IMR-90 (cell line): ENCODE data around the gene SDHB. TPM values are rescaled to one million over a fixed set of nuclear protein-coding genes. Genes with fewer than 3 reads are reported as not detected.

Experiments used
- ATAC-seq: fragments of 200-7000 bp; cut with Tn5 transposase; 2 replicates; pipeline ENCODE4 v1.9.1; 2020; ENCODE audit warnings: low read depth, mild to moderate bottlenecking, moderate library complexity
- BruUV-seq: library from RNA; stranded (reverse); fragments of 400-500 nt; replicated peaks from 2 replicates; lab custom pipeline; 2021; lab: Mats Ljungman, UMichigan
- CTCF ChIA-PET: fragments of 300-600 bp; formaldehyde crosslinking; extraction: SDS; loops from one replicate; lab custom pipeline; 2021; ENCODE audit warnings: antibody characterized with exemption; lab: Yijun Ruan, JAX
- POLR2A ChIA-PET: fragments of 300-600 bp; sonication (Branson Sonifier 250); formaldehyde crosslinking; loops from one replicate; lab custom pipeline; 2022; ENCODE audit warnings: antibody characterized with exemption; ENCODE audit not compliant: unreplicated experiment; lab: Charles Lee
- DNase-seq: peaks from one replicate; pipeline ENCODE4 v3.0.0; 2013
- H2AFZ ChIP-seq: replicated peaks from 2 replicates; pipeline ENCODE3; 2013; ENCODE audit warnings: low read length, mild to moderate bottlenecking; ENCODE audit not compliant: poor library complexity
- H2AK5ac ChIP-seq: 2 replicates; pipeline ENCODE4 v1.6.1; 2013; ENCODE audit warnings: low read depth, low read length, inconsistent platforms
- H2AK9ac ChIP-seq: replicated peaks from 2 replicates; pipeline ENCODE3; 2013; ENCODE audit warnings: mild to moderate bottlenecking, low read depth, low read length, moderate library complexity; ENCODE audit not compliant: poor library complexity
- H2BK120ac ChIP-seq: 2 replicates; pipeline ENCODE4 v1.6.1; 2013; ENCODE audit warnings: low read depth, low read length, inconsistent platforms
- H2BK15ac ChIP-seq: 3 replicates; pipeline ENCODE4 v1.6.1; 2013; ENCODE audit warnings: low read depth, low read length, inconsistent platforms
- H2BK20ac ChIP-seq: 2 replicates; pipeline ENCODE4 v1.6.1; 2013; ENCODE audit warnings: low read depth, mild to moderate bottlenecking, inconsistent platforms, low read length, moderate library complexity
- H2BK5ac ChIP-seq: 2 replicates; pipeline ENCODE4 v1.6.1; 2013; ENCODE audit warnings: mild to moderate bottlenecking, low read depth, low read length, inconsistent platforms; ENCODE audit not compliant: poor library complexity, severe bottlenecking
- H3K14ac ChIP-seq: replicated peaks from 2 replicates; pipeline ENCODE4 v1.6.1; 2013; ENCODE audit warnings: low read depth, low read length, inconsistent platforms
- H3K18ac ChIP-seq: 2 replicates; pipeline ENCODE4 v1.6.1; 2013; ENCODE audit warnings: low read depth, low read length, control low read depth
- H3K23ac ChIP-seq: 2 replicates; pipeline ENCODE4 v1.6.1; 2013; ENCODE audit warnings: low read depth, low read length, inconsistent platforms
- H3K27ac ChIP-seq: 2 replicates; pipeline ENCODE4 v1.5.1; 2013; ENCODE audit warnings: mild to moderate bottlenecking, control low read depth, low read length; ENCODE audit not compliant: insufficient read depth
- H3K27me3 ChIP-seq: 2 replicates; pipeline ENCODE4 v1.6.1; 2013; ENCODE audit warnings: low read length; ENCODE audit not compliant: control insufficient read depth, insufficient read depth
- H3K36me3 ChIP-seq: 2 replicates; pipeline ENCODE4 v1.6.1; 2013; ENCODE audit warnings: low read length, mixed read lengths; ENCODE audit not compliant: control insufficient read depth, insufficient read depth
- H3K4ac ChIP-seq: 2 replicates; pipeline ENCODE4 v1.6.1; 2013; ENCODE audit warnings: low read depth, low read length, inconsistent platforms
- H3K4me1 ChIP-seq: 2 replicates; pipeline ENCODE4 v1.6.1; 2013; ENCODE audit warnings: low read length, mixed read lengths; ENCODE audit not compliant: control insufficient read depth, insufficient read depth
- H3K4me2 ChIP-seq: 2 replicates; pipeline ENCODE4 v1.6.1; 2013; ENCODE audit warnings: low read depth, mild to moderate bottlenecking, control low read depth, low read length, moderate library complexity
- H3K4me3 ChIP-seq: 2 replicates; pipeline ENCODE4 v1.5.1; 2013; ENCODE audit warnings: low read depth, mild to moderate bottlenecking, control low read depth, low read length, moderate library complexity; ENCODE audit not compliant: insufficient read depth
- H3K56ac ChIP-seq: 2 replicates; pipeline ENCODE4 v1.6.1; 2013; ENCODE audit warnings: low read length, inconsistent platforms; ENCODE audit not compliant: insufficient read depth; ENCODE audit errors: extremely low read depth
- H3K79me1 ChIP-seq, 2 experiments: 2 replicates each; pipeline ENCODE4 v1.6.1; 2013; ENCODE audit warnings: low read length in 2 of 2, inconsistent platforms in 1 of 2, low read depth in 1 of 2
- H3K9ac ChIP-seq: 2 replicates; pipeline ENCODE4 v1.6.1; 2013; ENCODE audit warnings: low read depth, low read length, control low read depth
- H3K9me1 ChIP-seq: 2 replicates; pipeline ENCODE4 v1.6.1; 2013; ENCODE audit warnings: low read length, inconsistent platforms; ENCODE audit not compliant: insufficient read depth
- H3K9me3 ChIP-seq: 2 replicates; pipeline ENCODE4 v1.6.1; 2013; ENCODE audit warnings: low read length; ENCODE audit not compliant: control insufficient read depth, insufficient read depth
- H4K20me1 ChIP-seq: 2 replicates; pipeline ENCODE4 v1.6.1; 2013; ENCODE audit warnings: low read length, inconsistent platforms; ENCODE audit not compliant: insufficient read depth
- H4K5ac ChIP-seq: 2 replicates; pipeline ENCODE4 v1.6.1; 2013; ENCODE audit warnings: mild to moderate bottlenecking, low read depth, low read length, control low read depth
- H4K8ac ChIP-seq, 2 experiments: 2 replicates each; pipeline ENCODE4 v1.6.1; 2013; ENCODE audit warnings: low read depth in 2 of 2, low read length in 2 of 2, control low read depth in 1 of 2, inconsistent platforms in 1 of 2
- H4K91ac ChIP-seq: 2 replicates; pipeline ENCODE4 v1.6.1; 2013; ENCODE audit warnings: low read depth, low read length, inconsistent platforms; ENCODE audit not compliant: insufficient read depth
- BHLHE40 ChIP-seq: fragments of 150-350 bp; IDR thresholded peaks from 2 replicates; pipeline ENCODE4 v1.6.1; 2016; ENCODE audit warnings: mild to moderate bottlenecking, low read depth, low read length
- CEBPB ChIP-seq: IDR thresholded peaks from 2 replicates; pipeline ENCODE4 v1.6.1; 2012; ENCODE audit warnings: low read depth, low read length, improper control_type of control experiment
- FOS ChIP-seq: fragments of 150-350 bp; IDR thresholded peaks from 2 replicates; pipeline ENCODE4 v1.6.1; 2016; ENCODE audit warnings: low read depth, low read length
- MXI1 ChIP-seq: IDR thresholded peaks from 2 replicates; pipeline ENCODE4 v1.6.1; 2012; ENCODE audit warnings: low read depth, mild to moderate bottlenecking, low read length, moderate library complexity, borderline replicate concordance
- POLR2A ChIP-seq: IDR thresholded peaks from 2 replicates; pipeline ENCODE4 v1.6.1; 2012; ENCODE audit warnings: mild to moderate bottlenecking, low read depth, low read length
- WGBS, 2 experiments: methylation state at CpG; one replicate each; pipeline versions ENCODE4 v1.1.5 to v1.1.7; 2013; ENCODE audit warnings: missing lambda C conversion rate in 2 of 2; ENCODE audit not compliant: insufficient read length in 1 of 2; ENCODE audit errors: extremely low coverage in 2 of 2; 5-methylcytosine and 5-hydroxymethylcytosine counted together
- dilution Hi-C: fragments of 300-500 bp; cut with HindIII; formaldehyde crosslinking; loops from one replicate; pipeline ENCODE4 v1.14.3; 2018; ENCODE audit warnings: low sequenced_read_pairs; ENCODE audit not compliant: unreplicated experiment
- in situ Hi-C: fragments of 300-500 bp; cut with MboI; formaldehyde crosslinking; loops from 3 replicates; pipeline ENCODE4 v1.14.3; 2019; ENCODE audit warnings: low sequenced_read_pairs, inconsistent platforms, mixed read lengths
- intact Hi-C: fragments of 100-400 bp; cut with micrococcal nuclease; formaldehyde crosslinking; loops from 2 replicates; pipeline ENCODE4 v1.10.0; 2022
- polyA plus RNA-seq, 3 experiments: library from polyadenylated mRNA; depleted of rRNA; stranded (reverse); fragments of >200 nt; gene quantifications; 2 replicates each; pipeline ENCODE4 v1.2.3, GENCODE V29; 2012; ENCODE audit warnings: low replicate concordance in 1 of 3
- total RNA-seq: library from RNA; depleted of rRNA; stranded (reverse); fragments of >200 nt; gene quantifications from 2 replicates; pipeline ENCODE4 v1.2.3, GENCODE V29; 2012
- TF ChIP-seq, protein P1 (sequence below): fragments of 150-350 bp; IDR thresholded peaks from 2 replicates; pipeline ENCODE4 v1.6.1; 2017; ENCODE audit warnings: mild to moderate bottlenecking, antibody characterized with exemption, low read length, low read depth

Gene SDHB
- total and polyA plus RNA-seq, 2 of the 4 experiments (the other 2 are of a cell fraction): 122 to 206 TPM

GRCh38 chr1:17082761-17083160 lies 28.9 kb upstream of the SDHB start:
- ChIA-PET POLR2A (no interaction called here), CTCF (no interaction called here)
- no peak overlapping the region for H4K91ac ChIP-seq
- no peak overlapping the region for H3K4me3 ChIP-seq
- BruUV-seq: no TSS peak
- H2AFZ ChIP-seq: no peak overlapping the region
- WGBS, 2 experiments: 14% methylated on average over 1 of the region's 3 CpGs; no CpG with 5 or more reads in 1 of the 2 experiments
- no peak overlapping the region for H3K23ac ChIP-seq
- no peak overlapping the region for H2BK15ac ChIP-seq
- TF ChIP-seq BHLHE40 (no peak), FOS (no peak), CEBPB (no peak), MXI1 (no peak), POLR2A (no peak)
- TF ChIP-seq, protein P1, sequence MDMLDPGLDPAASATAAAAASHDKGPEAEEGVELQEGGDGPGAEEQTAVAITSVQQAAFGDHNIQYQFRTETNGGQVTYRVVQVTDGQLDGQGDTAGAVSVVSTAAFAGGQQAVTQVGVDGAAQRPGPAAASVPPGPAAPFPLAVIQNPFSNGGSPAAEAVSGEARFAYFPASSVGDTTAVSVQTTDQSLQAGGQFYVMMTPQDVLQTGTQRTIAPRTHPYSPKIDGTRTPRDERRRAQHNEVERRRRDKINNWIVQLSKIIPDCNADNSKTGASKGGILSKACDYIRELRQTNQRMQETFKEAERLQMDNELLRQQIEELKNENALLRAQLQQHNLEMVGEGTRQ: no peak
- ATAC-seq: no peak
- H3K79me1 ChIP-seq: no peaks in the 10 kb centered on the region
- H4K5ac ChIP-seq: no peak overlapping the region
- H3K56ac ChIP-seq: no peak overlapping the region
- H2BK20ac ChIP-seq: no peak overlapping the region
- H4K20me1 ChIP-seq: no peaks in the 10 kb centered on the region
- H3K9me3 ChIP-seq: peaks cover 5% of the 10 kb centered on the region; the same call in 1 of the 2 replicates
- H3K14ac ChIP-seq: no peak overlapping the region
- dilution Hi-C loops (no loop called here), in situ Hi-C loops (no loop called here), intact Hi-C loops (no loop called here)
- H2AK9ac ChIP-seq: no peak overlapping the region
- H3K18ac ChIP-seq: no peak overlapping the region
- H2AK5ac ChIP-seq: no peak overlapping the region
- no peak overlapping the region for H2BK120ac ChIP-seq
- H3K27ac ChIP-seq: no peak overlapping the region
- no peak overlapping the region for H3K4me2 ChIP-seq
- H3K36me3 ChIP-seq: no peaks in the 10 kb centered on the region
- no peak overlapping the region for H2BK5ac ChIP-seq
- no peak overlapping the region for H4K8ac ChIP-seq
- no peak for DNase-seq
- H3K4ac ChIP-seq: no peak overlapping the region
- no peaks in the 10 kb centered on the region for H3K4me1 ChIP-seq
- H3K27me3 ChIP-seq: peaks cover 33% of the 10 kb centered on the region
- no peak overlapping the region for H3K9ac ChIP-seq
- H3K9me1 ChIP-seq: no peaks in the 10 kb centered on the region
